ENCODE results near the gene KRT2. TPM values are rescaled to one million over a fixed set of nuclear protein-coding genes. Genes with fewer than 3 reads are reported as not detected.

KRT2 gene
- total and polyA plus RNA-seq, 10 of the 15 experiments (the other 5 are each of a cell fraction or from before 2014, with no cell fraction given): 0.08 to 0.12 TPM; not detected in 8

DNA sequence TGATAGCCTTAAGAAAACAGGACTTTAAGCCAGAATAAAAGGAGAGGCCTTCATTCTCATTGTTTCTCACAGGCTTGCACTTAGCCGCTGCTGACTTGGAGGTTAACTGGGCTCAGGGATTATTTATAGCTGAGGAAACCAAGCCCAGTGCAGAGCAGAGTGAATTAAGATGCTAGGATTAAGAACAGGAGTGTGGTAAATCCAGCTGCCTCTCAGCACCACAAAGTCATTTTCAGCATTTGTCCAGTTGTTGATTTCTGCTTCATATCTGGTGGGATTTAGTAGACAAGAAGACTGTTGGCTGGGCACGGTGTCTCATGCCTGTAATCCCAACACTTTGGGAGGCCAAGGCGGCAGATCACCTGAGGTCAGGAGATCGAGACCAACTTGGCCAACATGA, 19.4 kb downstream of the KRT2 start:
- Histone ChIP-seq H3K4me2 (ENCODE audit: control insufficient read depth, insufficient read depth) (no peak overlapping the region), H3K4me1 (ENCODE audit: control insufficient read depth, insufficient read depth, low read length) (no peaks in the 10 kb centered on the region), H2AFZ (ENCODE audit: control insufficient read depth, low read depth, low read length) (no peak overlapping the region), H3K4me3 (no peak overlapping the region), H4K20me1 (ENCODE audit: control insufficient read depth, insufficient read depth) (no peaks in the 10 kb centered on the region), H3K79me2 (ENCODE audit: control insufficient read depth, insufficient read depth, low read length) (no peaks in the 10 kb centered on the region), H3K9ac (ENCODE audit: control insufficient read depth, insufficient read depth, low read length) (no peak overlapping the region), H3K27me3 (replicated peaks in 1 of 2; ENCODE audit: control insufficient read depth in 2 of 2, insufficient read depth in 2 of 2, low read length in 1 of 2) (peaks cover 0 to 4% of the 10 kb centered on the region in 2 experiments; a peak in 2 of 4 replicates), H3K27ac (ENCODE audit: control insufficient read depth, insufficient read depth) (no peak overlapping the region), H3K36me3 (ENCODE audit: control insufficient read depth in 2 of 2, insufficient read depth in 2 of 2, low read length in 1 of 2) (no peaks in the 10 kb centered on the region), H3K9me3 (replicated peaks; ENCODE audit: control insufficient read depth, insufficient read depth, low read length) (no peaks in the 10 kb centered on the region)
- no peak for FAIRE-seq
- CTCF ChIA-PET: no interaction called here
- intact Hi-C loops (cut with micrococcal nuclease; ENCODE audit: unreplicated experiment): no loop called here
- in situ Hi-C loops (cut with MboI): no loop called here
- RAD21 ChIA-PET (ENCODE audit: unreplicated experiment): no interaction called here
- TF ChIP-seq REST (IDR thresholded peaks at IDR 0.05; ENCODE audit: low read depth, low read length): no peak
- no peak for TF ChIP-seq STAT3 (IDR thresholded peaks at IDR 0.05; ENCODE audit: low read depth, low read length)
- no peak for TF ChIP-seq ESRRA (IDR thresholded peaks at IDR 0.05; ENCODE audit: low read length)
- TF ChIP-seq POLR2AphosphoS5 (IDR thresholded peaks at IDR 0.05; ENCODE audit: low read length): no peak
- no peak for TF ChIP-seq CREB1 (IDR thresholded peaks at IDR 0.05; ENCODE audit: low read depth)
- TF ChIP-seq LARP7 (IDR thresholded peaks at IDR 0.05): no peak
- TF ChIP-seq CEBPZ (IDR thresholded peaks at IDR 0.05; ENCODE audit: low read depth, low read length): no peak
- no peak for TF ChIP-seq FOXK2 (IDR thresholded peaks at IDR 0.05)
- no peak for DNase-seq (ENCODE audit: low read depth, low spot score)
- BruUV-seq (replicated peaks): no TSS peak
- POLR2A ChIA-PET: no interaction called here
- SMC1A ChIA-PET (ENCODE audit: uncharacterized antibody, unreplicated experiment): no interaction called here
- WGBS (ENCODE audit: insufficient coverage, insufficient replicate concordance, low lambda C conversion rate, missing lambda C conversion rate): 14% methylated on average over 4 of the region's 4 CpGs
- no peak for ATAC-seq

Data from GM12878 (cell line).